ENCODE data around the gene FXR1.

Gene FXR1

GRCh38 chr3:181007262-181007661 is 94.8 kb downstream of the FXR1 start:
- no peak for DNase-seq (ENCODE audit: low read depth)

DNA sequence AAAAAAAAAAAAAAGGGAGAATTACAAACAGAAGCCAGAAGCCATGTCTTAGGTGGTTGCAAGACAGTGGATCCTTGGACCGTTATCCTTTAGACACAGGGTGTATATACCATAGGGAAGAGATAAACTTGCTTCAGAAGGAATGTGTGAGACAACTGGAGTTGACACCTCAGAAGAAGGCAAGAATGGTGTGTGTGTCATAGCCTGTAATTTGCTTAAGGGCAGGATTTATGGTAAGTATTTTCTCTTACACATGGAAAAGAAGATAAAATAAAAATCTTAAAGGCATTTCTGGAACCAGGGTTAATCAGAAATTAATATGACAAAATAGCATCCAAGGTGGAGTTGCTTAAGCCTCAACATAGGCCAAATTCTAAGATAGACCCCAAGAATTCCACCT is 96.3 kb downstream of the FXR1 start:
- no peak for DNase-seq (ENCODE audit: low read depth)

DNA sequence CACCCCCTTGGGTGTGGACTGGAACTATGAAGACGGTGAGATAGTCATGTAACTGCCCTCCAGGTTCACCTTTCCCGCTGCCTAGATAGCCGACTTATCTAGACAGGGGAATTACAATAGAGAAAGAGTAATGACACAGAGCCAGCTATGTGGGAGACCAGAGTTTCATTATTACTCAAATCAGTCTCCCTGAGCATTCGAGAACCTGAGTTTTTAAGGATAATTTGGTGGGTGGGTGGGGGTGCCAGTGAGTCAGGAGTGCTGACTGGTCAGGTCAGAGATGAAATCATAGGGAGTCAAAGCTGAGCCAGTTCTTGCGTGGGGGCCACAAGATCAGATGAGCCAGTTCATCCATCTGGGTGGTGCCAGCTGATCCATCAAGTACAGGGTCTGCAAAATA is 96.8 kb downstream of the FXR1 start:
- DNase-seq (ENCODE audit: low read depth): peak; percentile 11

GRCh38 chr3:181017690-181018089 is 105.2 kb downstream of the FXR1 start:
- DNase-seq (ENCODE audit: low read depth): no peak

- no peak for DNase-seq (ENCODE audit: low read depth)
Observed at GRCh38 chr3:181025204-181025603, 112.7 kb downstream of the FXR1 start.

- DNase-seq (ENCODE audit: low read depth): no peak
Observed at GRCh38 chr3:181030948-181031347, 118.5 kb downstream of the FXR1 start.
